Measurements from ENCODE around the gene FSCN2.

The FSCN2 gene

GRCh38 chr17:81540676-81541027 lies 12.5 kb downstream of the FSCN2 start:
- no peak for DNase-seq

- DNase-seq: no peak
Observed at GRCh38 chr17:81541123-81541522, 12.9 kb downstream of the FSCN2 start.

- no peak for DNase-seq
Observed at GRCh38 chr17:81542431-81543338, 14.5 kb downstream of the FSCN2 start.

- DNase-seq: no peak
Observed at GRCh38 chr17:81543339-81543675, 15.1 kb downstream of the FSCN2 start.

GRCh38 chr17:81543756-81544155 lies 15.6 kb downstream of the FSCN2 start:
- no peak for DNase-seq

GRCh38 chr17:81544281-81544974 lies 16.3 kb downstream of the FSCN2 start:
- DNase-seq: no peak

GRCh38 chr17:81545160-81545949 lies 17.2 kb downstream of the FSCN2 start:
- no peak for DNase-seq

- no peak for DNase-seq
Observed at GRCh38 chr17:81546906-81547613, 18.9 kb downstream of the FSCN2 start.

- no peak for DNase-seq
Observed at GRCh38 chr17:81547614-81547982, 19.4 kb downstream of the FSCN2 start.

- DNase-seq: no peak
Observed at GRCh38 chr17:81549031-81549557, 20.9 kb downstream of the FSCN2 start.

- DNase-seq: no peak
Observed at GRCh38 chr17:81549826-81550225, 21.6 kb downstream of the FSCN2 start.

GRCh38 chr17:81550285-81550684 lies 22.1 kb downstream of the FSCN2 start:
- DNase-seq: no peak

- no peak for DNase-seq
Observed at GRCh38 chr17:81550830-81551457, 22.8 kb downstream of the FSCN2 start.

- no peak for DNase-seq
Observed at GRCh38 chr17:81551458-81552243, 23.5 kb downstream of the FSCN2 start.

GRCh38 chr17:81552244-81553017 lies 24.3 kb downstream of the FSCN2 start, which contains the start of gene FAAP100:
FAAP100 (minus strand) TSS chr17:81552353; CDS start chr17:81552330, 23 bp downstream.
- peak; percentile 68 to 83 for DNase-seq

GRCh38 chr17:81553018-81553615 lies 24.9 kb downstream of the FSCN2 start:
- peak; percentile 93 to 99 for DNase-seq

- DNase-seq: peak; percentile 67 to 82
Observed at GRCh38 chr17:81553616-81554181, 25.5 kb downstream of the FSCN2 start.

- DNase-seq: no peak
Observed at GRCh38 chr17:81556175-81556691, 28.1 kb downstream of the FSCN2 start.

- no peak for DNase-seq
Observed at GRCh38 chr17:81556863-81557262, 28.7 kb downstream of the FSCN2 start.

Data from Kasumi-1 (cell line).